CD4-positive, alpha-beta T cell treated with Interleukin-15 for 1 hour (primary cell): ENCODE measurements around the gene TMCO4.
"Not testable (repeated sequence)": the region's sequence is repeated elsewhere in the genome, so short reads cannot be mapped to it uniquely, and the experiment has no call there.

Experiments
- DNase-seq: peaks from one replicate; pipeline ENCODE4 v3.0.0-alpha.2; 2020

Gene TMCO4

GRCh38 chr1:19812875-19813642, 13.3 kb upstream of the TMCO4 start:
- no peak for DNase-seq

- DNase-seq, result peak; percentile 40
These were observed 11.6 kb upstream of the TMCO4 start for GRCh38 chr1:19811206-19811851.

- no peak for DNase-seq
These were observed 9.5 kb upstream of the TMCO4 start for GRCh38 chr1:19809044-19809750.

GRCh38 chr1:19808351-19808750, 8.6 kb upstream of the TMCO4 start:
- DNase-seq, result no peak

GRCh38 chr1:19804831-19805251, 5.1 kb upstream of the TMCO4 start:
- no peak for DNase-seq

- DNase-seq, result no peak
These were observed 2.6 kb upstream of the TMCO4 start for GRCh38 chr1:19802269-19802668.

GRCh38 chr1:19800076-19800804, 524 bp upstream of the TMCO4 start:
- peak; percentile 18 for DNase-seq

- DNase-seq, result no peak
These were observed 1.1 kb downstream of the TMCO4 start for GRCh38 chr1:19798486-19799229.

- no peak for DNase-seq
These were observed 1.9 kb downstream of the TMCO4 start for GRCh38 chr1:19797827-19798226.

GRCh38 chr1:19794583-19794982, 5.1 kb downstream of the TMCO4 start:
- DNase-seq, result no peak

- DNase-seq, result no peak
These were observed 6.2 kb downstream of the TMCO4 start for GRCh38 chr1:19793360-19794046.

- no peak for DNase-seq
These were observed 7.3 kb downstream of the TMCO4 start for GRCh38 chr1:19792237-19793002.

- not testable (repeated sequence) for DNase-seq
These were observed 9.4 kb downstream of the TMCO4 start for GRCh38 chr1:19790061-19790975.

GRCh38 chr1:19786988-19787423, 12.7 kb downstream of the TMCO4 start:
- no peak for DNase-seq

- no peak for DNase-seq
These were observed 14.1 kb downstream of the TMCO4 start for GRCh38 chr1:19785660-19786059.

- no peak for DNase-seq
These were observed 19.3 kb downstream of the TMCO4 start for GRCh38 chr1:19780267-19780877.

- DNase-seq, result no peak
These were observed 22.8 kb downstream of the TMCO4 start for GRCh38 chr1:19776933-19777332.

GRCh38 chr1:19776287-19776686, 23.4 kb downstream of the TMCO4 start:
- DNase-seq, result no peak

- no peak for DNase-seq
These were observed 23.9 kb downstream of the TMCO4 start for GRCh38 chr1:19775831-19776230.
